ACC112 (cell line): ENCODE measurements around the gene RASL12.
"Not testable (repeated sequence)": the region's sequence is repeated elsewhere in the genome, so short reads cannot be mapped to it uniquely, and the experiment has no call there.

ENCODE experiments used
- H2AFZ ChIP-seq: fragments of 200-600 bp; sonication (generic); one replicate; pipeline ENCODE4 v1.6.0; 2017; ENCODE audit warnings: antibody characterized with exemption, low read length; ENCODE audit not compliant: unreplicated experiment
- H3K27ac ChIP-seq: fragments of 200-600 bp; sonication (generic); 2 replicates; pipeline ENCODE4 v1.5.1; 2014; ENCODE audit warnings: low read depth, mild to moderate bottlenecking, antibody characterized with exemption, low read length, moderate library complexity
- H3K27me3 ChIP-seq: fragments of 200-600 bp; sonication (generic); 2 replicates; pipeline ENCODE4 v1.6.1; 2014; ENCODE audit warnings: mild to moderate bottlenecking, antibody characterized with exemption, low read length, moderate library complexity, mixed read lengths; ENCODE audit not compliant: insufficient read depth
- H3K36me3 ChIP-seq: fragments of 200-600 bp; sonication (generic); 2 replicates; pipeline ENCODE4 v1.6.1; 2016; ENCODE audit warnings: mild to moderate bottlenecking, antibody characterized with exemption, low read length, moderate library complexity, mixed read lengths; ENCODE audit not compliant: insufficient read depth
- H3K4me1 ChIP-seq: fragments of 200-600 bp; sonication (generic); one replicate; pipeline ENCODE4 v1.6.1; 2016; ENCODE audit warnings: low read length, mixed read lengths; ENCODE audit not compliant: insufficient read depth, unreplicated experiment, control insufficient read depth
- H3K4me3 ChIP-seq: fragments of 200-600 bp; sonication (generic); 2 replicates; pipeline ENCODE4 v1.5.1; 2014; ENCODE audit warnings: mild to moderate bottlenecking, low read depth, low read length
- H3K79me2 ChIP-seq: fragments of 200-600 bp; sonication (generic); one replicate; pipeline ENCODE4 v1.6.0; 2016; ENCODE audit warnings: low read length; ENCODE audit not compliant: control insufficient read depth, unreplicated experiment, insufficient read depth

The RASL12 gene

GRCh38 chr15:65100442-65100841 is 32.7 kb upstream of the RASL12 start:
- no peak overlapping the region for H3K27ac ChIP-seq
- H3K36me3 ChIP-seq: peaks cover 16% of the 10 kb centered on the region; the same call in 1 of the 2 replicates
- no peaks in the 10 kb centered on the region for H3K4me1 ChIP-seq
- H2AFZ ChIP-seq: no peak overlapping the region
- no peak overlapping the region for H3K4me3 ChIP-seq
- no peaks in the 10 kb centered on the region for H3K79me2 ChIP-seq
- H3K27me3 ChIP-seq: no peaks in the 10 kb centered on the region

GRCh38 chr15:65099801-65100200 is 32.0 kb upstream of the RASL12 start:
- H3K36me3 ChIP-seq: peaks cover 16% of the 10 kb centered on the region; the same call in 1 of the 2 replicates
- H3K4me3 ChIP-seq, H3K4me1 ChIP-seq, H2AFZ ChIP-seq, H3K27ac ChIP-seq, H3K27me3 ChIP-seq, H3K79me2 ChIP-seq: not testable (repeated sequence)

GRCh38 chr15:65099336-65099735 is 31.5 kb upstream of the RASL12 start:
- Histone ChIP-seq H3K36me3 (peaks cover 16% of the 10 kb centered on the region; the same call in 1 of the 2 replicates), H3K4me3 (no peak overlapping the region), H3K4me1 (no peaks in the 10 kb centered on the region), H3K27ac (no peak overlapping the region), H3K27me3 (no peaks in the 10 kb centered on the region), H2AFZ (no peak overlapping the region), H3K79me2 (no peaks in the 10 kb centered on the region)

- no peak overlapping the region for H3K27ac ChIP-seq
- H2AFZ ChIP-seq: no peak overlapping the region
- H3K79me2 ChIP-seq: no peaks in the 10 kb centered on the region
- H3K4me3 ChIP-seq: no peak overlapping the region
- H3K36me3 ChIP-seq: peaks cover 16% of the 10 kb centered on the region; the same call in 1 of the 2 replicates
- H3K27me3 ChIP-seq: no peaks in the 10 kb centered on the region
- no peaks in the 10 kb centered on the region for H3K4me1 ChIP-seq
Measured at GRCh38 chr15:65097651-65098263, 30.0 kb upstream of the RASL12 start.

DNA sequence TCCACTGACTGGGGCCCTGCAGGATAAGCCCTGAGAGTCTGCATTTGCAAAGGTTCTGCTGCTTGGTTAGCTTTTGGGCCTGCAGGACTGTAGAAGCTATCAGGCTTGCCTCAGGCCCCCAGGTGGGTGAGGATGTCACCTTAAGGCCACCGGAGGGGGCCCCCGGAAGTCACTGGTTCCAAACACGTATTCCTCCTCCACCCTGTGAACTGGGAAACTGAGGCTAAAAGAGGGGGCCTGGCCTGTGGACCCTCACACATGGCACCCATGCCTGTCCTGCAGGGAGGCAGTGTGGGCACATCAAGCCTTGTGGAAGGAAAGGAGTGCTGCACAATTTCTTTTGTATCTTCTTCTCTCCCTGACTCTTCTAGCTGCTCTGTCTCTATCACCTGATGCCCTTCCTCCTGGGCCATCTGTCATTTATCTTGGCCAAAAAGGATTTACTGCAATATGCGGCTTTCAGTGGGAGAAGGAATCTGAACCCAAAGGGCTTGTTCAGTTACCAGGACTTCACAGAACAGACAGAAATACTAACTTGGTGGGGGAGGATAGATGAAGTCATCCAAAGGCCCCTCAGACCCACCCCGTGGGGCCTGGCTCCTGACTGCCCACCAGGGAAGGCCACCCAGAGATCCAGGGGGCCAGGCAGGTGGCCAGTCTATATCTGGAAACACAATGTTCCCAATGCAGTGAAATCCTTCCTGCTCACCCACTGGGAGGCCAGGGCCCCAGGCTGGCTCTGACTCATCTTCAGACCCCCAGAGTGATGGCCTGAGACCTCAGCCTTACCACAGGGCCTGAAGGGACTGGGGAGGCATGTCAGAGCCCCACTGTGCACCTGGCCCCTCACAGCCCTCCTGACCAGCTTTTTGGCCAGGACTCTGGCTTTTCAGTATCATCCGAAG is 28.9 kb upstream of the RASL12 start:
- H3K4me3 ChIP-seq: no peak overlapping the region
- no peak overlapping the region for H2AFZ ChIP-seq
- H3K27me3 ChIP-seq: no peaks in the 10 kb centered on the region
- no peak overlapping the region for H3K27ac ChIP-seq
- H3K79me2 ChIP-seq: no peaks in the 10 kb centered on the region
- no peaks in the 10 kb centered on the region for H3K4me1 ChIP-seq
- H3K36me3 ChIP-seq: peaks cover 16% of the 10 kb centered on the region; the same call in 1 of the 2 replicates

- no peak overlapping the region for H3K27ac ChIP-seq
Measured at GRCh38 chr15:65095747-65096104, 27.9 kb upstream of the RASL12 start.

GRCh38 chr15:65095011-65095746 is 27.4 kb upstream of the RASL12 start:
- Histone ChIP-seq H3K79me2 (no peaks in the 10 kb centered on the region), H3K36me3 (peaks cover 8% of the 10 kb centered on the region; the same call in 1 of the 2 replicates), H3K27me3 (no peaks in the 10 kb centered on the region), H3K4me3 (no peak overlapping the region), H2AFZ (no peak overlapping the region), H3K4me1 (no peaks in the 10 kb centered on the region), H3K27ac (no peak overlapping the region)

More at GRCh38 chr15:65095747-65096104, 27.9 kb upstream of the RASL12 start:
- Histone ChIP-seq H2AFZ (no peak overlapping the region), H3K36me3 (peaks cover 11% of the 10 kb centered on the region; the same call in 1 of the 2 replicates), H3K4me1 (no peaks in the 10 kb centered on the region), H3K79me2 (no peaks in the 10 kb centered on the region), H3K4me3 (no peak overlapping the region), H3K27me3 (no peaks in the 10 kb centered on the region)

DNA sequence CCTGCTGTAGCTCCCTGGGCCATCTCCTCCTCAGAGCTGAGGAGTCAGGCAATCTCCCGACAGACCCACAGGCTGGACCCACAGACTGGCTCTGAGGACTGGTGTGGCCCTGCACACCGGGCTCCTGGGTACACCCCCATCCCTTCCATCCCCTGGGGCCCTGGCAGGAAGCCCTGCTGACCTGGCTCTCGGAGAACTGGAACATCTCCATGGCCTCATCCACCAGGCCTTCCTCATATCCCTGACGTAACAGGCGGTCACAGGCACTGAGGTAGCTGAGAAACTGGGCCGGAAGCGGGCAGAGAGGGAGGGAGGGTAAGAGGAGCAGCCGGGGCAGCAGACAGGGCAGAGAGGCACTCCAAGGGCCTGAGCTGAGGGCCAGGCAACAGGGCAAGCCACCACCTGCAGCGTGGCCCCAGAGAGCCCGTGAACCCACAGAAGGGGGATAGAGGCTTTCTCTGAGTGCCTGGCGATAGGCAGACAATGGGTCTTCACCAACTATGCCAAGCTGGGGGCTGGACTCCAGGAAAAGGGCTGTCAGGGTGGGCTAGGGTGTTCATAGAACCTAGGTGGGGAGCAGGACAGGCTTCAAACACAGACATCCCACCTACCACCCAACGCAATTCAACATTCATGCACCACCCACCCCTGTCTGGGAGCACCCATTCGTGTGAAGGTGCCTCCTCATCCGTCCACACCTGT is 26.7 kb upstream of the RASL12 start:
- Histone ChIP-seq H3K27me3 (no peaks in the 10 kb centered on the region), H3K36me3 (peaks cover 8% of the 10 kb centered on the region; the same call in 1 of the 2 replicates), H3K27ac (no peak overlapping the region), H3K4me3 (no peak overlapping the region), H2AFZ (no peak overlapping the region), H3K4me1 (no peaks in the 10 kb centered on the region), H3K79me2 (no peaks in the 10 kb centered on the region)

- not testable (repeated sequence) for H3K79me2 ChIP-seq, H3K27ac ChIP-seq, H3K4me1 ChIP-seq, H3K4me3 ChIP-seq, H3K36me3 ChIP-seq, H2AFZ ChIP-seq, H3K27me3 ChIP-seq
Measured at GRCh38 chr15:65093793-65094170, 26.0 kb upstream of the RASL12 start.
